22Rv1 (cell line): ENCODE data around the gene WWOX.

Experiments used
- H3K27ac ChIP-seq: fragments of 450-650 bp; 2 replicates; pipeline ENCODE4 v1.5.1; 2017
- ZFX ChIP-seq: fragments of 450-650 bp; IDR thresholded peaks from 2 replicates; pipeline ENCODE4 v1.6.1; 2017; ENCODE audit warnings: antibody characterized with exemption, borderline replicate concordance
- TF ChIP-seq, protein P1 (sequence below): fragments of 450-650 bp; IDR thresholded peaks from 2 replicates; pipeline ENCODE4 v1.5.1; 2017; ENCODE audit warnings: mild to moderate bottlenecking

Gene WWOX

DNA sequence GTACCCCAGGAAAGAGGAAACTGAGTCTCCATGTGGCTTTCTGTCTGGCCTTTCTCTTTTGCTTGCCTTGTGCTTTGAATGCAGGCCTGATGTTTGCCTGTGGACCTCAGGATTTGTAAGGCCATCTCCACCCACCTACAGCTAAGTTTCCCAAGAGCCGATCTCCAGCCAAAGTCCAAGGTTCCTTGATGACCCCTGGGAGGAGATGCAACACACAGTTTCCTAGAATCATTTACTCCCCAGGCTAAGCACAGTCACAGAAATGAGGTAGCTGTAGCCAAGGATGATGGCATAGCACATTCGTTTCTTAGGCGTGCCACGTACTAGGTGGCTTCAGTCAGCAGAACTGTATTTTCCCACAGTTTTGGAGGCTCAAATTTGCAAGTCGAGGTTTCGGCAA, 905.6 kb downstream of the WWOX start:
- no peak overlapping the region for H3K27ac ChIP-seq
- TF ChIP-seq ZFX: no peak
- TF ChIP-seq, protein P1, sequence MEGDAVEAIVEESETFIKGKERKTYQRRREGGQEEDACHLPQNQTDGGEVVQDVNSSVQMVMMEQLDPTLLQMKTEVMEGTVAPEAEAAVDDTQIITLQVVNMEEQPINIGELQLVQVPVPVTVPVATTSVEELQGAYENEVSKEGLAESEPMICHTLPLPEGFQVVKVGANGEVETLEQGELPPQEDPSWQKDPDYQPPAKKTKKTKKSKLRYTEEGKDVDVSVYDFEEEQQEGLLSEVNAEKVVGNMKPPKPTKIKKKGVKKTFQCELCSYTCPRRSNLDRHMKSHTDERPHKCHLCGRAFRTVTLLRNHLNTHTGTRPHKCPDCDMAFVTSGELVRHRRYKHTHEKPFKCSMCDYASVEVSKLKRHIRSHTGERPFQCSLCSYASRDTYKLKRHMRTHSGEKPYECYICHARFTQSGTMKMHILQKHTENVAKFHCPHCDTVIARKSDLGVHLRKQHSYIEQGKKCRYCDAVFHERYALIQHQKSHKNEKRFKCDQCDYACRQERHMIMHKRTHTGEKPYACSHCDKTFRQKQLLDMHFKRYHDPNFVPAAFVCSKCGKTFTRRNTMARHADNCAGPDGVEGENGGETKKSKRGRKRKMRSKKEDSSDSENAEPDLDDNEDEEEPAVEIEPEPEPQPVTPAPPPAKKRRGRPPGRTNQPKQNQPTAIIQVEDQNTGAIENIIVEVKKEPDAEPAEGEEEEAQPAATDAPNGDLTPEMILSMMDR: no peak

GRCh38 chr16:79006206-79006605, 906.8 kb downstream of the WWOX start:
- no peak overlapping the region for H3K27ac ChIP-seq
- TF ChIP-seq, protein P1: no peak
- no peak for TF ChIP-seq ZFX

- H3K27ac ChIP-seq: no peak overlapping the region
- no peak for TF ChIP-seq ZFX
- TF ChIP-seq, protein P1: no peak
Measured at GRCh38 chr16:79006765-79007164, 907.3 kb downstream of the WWOX start.

DNA sequence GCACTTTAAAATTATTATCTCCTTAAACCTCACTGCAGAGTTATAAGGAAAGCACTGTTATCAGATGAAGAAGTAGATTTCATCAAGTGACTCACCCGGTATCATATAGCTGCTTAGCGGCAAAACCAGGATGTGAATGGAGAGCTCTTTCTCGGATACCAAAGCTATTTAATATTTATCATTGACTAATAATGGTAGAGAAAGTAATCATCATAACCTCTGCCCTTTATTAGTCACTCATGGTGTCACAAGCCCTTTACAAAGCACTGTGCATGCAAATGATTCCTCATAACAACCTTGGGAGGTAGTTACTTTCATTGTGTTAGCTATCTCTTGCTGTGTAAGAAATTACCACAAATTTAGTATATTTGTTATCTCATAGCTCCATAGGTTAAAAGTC, 908.2 kb downstream of the WWOX start:
- no peak for TF ChIP-seq ZFX
- no peak overlapping the region for H3K27ac ChIP-seq

DNA sequence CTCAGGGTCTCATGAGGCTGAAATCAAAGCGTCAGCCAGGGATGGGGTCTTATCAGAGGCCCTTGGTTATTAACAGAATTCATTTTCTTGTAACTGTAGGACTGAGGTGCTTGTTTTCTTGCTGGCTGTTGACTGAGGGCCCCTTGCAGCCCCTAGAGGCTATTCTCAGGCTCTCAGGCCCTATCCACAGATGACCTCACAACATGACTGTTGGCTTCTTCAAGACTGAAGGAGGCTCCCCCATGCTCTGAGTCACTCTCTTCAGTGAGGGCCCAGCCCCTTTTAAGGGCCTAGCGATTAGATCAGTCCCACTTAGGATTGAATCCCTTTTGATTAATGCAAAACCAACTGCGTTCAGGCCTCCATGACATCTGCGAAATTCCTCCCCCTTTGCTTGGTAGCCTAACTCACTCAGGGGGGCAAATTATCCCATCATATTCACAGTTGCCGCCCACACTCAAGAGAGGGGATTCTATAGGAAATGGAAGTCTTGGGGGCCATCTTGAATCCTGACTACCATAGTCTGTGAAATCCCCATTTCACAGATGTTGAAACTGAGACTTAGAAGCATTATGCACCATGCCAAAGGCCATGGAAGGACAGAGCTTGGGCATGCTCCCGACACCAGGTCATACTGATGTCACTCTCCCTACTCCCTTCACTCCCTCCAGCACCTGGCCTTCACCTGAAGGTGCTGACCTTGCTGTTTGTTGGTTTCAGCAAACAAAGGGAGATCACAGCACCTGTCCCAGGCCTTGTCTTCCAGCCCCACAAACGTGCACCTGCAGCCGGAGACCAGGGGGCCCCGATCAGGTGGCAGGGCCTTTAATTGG, 908.8 kb downstream of the WWOX start:
- no peak overlapping the region for H3K27ac ChIP-seq
- TF ChIP-seq, protein P1: no peak
- TF ChIP-seq ZFX: no peak

DNA sequence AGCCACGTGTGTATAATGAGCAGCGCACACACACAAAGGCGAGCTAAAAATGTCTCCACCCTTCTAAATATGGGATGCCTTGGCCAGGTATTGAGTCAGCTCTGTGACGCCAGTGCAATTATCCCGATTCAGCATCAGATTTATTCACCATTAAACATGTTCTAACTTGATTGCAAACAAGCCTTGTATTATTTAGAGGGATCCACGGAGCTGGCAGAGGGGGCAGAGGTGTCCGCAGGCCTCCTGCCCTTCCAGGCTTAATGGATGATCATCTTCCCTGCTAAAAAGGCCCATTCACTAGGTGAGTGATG, 909.4 kb downstream of the WWOX start:
- TF ChIP-seq, protein P1: no peak
- TF ChIP-seq ZFX: no peak
- H3K27ac ChIP-seq: no peak overlapping the region

DNA sequence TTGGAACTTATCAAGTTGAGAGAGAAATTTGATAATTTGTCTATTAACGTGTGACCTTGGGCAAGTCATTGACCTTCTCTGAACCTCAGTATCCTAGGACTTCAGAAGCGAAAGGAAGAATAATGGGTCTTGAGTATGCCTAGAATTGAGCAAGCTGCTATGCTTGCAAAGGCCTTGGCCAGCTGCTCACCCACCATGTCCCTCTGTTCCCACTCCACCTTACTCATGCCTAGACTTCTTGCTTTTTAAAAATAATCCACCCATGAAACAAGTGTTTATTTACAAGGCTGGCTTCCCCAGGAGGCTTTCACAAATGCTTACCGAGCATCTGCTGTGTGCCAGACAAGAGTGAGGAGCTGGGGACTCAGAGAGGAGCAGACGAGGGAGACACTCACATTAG, 910.4 kb downstream of the WWOX start:
- no peak overlapping the region for H3K27ac ChIP-seq
- TF ChIP-seq, protein P1: no peak

GRCh38 chr16:79011282-79011681, 911.8 kb downstream of the WWOX start:
- no peak for TF ChIP-seq ZFX
- TF ChIP-seq, protein P1: no peak
- no peak overlapping the region for H3K27ac ChIP-seq
